ENCODE data around the gene TRIO.

TRIO gene

DNA sequence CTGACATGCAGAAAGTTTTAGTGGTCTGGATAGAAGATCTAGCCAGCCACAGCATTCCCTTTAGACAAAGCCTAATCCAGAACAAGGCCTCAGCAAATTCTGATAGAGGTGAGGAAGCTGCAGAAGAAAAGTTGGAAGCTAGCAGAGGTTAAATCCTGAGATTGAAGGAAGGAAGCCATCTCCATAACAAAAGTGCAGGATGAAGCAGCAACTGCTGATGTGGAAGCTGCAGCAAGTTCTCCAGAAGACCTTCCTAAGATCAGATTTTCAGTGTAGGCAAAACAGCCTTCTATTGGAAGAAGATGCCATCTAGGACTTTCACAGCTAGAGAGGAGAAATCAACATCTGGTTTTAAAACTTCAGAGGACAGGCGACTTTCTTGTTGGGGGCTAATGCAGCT, 77.5 kb downstream of the TRIO start:
- no peak overlapping the region for H3K9ac ChIP-seq (ENCODE audit: insufficient read length, low read depth)
- H3K9me3 ChIP-seq (ENCODE audit: insufficient read depth, low read length) = no peaks in the 10 kb centered on the region
- TF ChIP-seq ZNF274 (IDR thresholded peaks at IDR 0.05; ENCODE audit: low read depth, low read length) (no peak), YY1 (IDR thresholded peaks at IDR 0.05; ENCODE audit: insufficient read depth, insufficient read length) (no peak), SUZ12 (IDR thresholded peaks at IDR 0.05; ENCODE audit: extremely low read depth, insufficient read depth, insufficient read length) (no peak)
- peaks cover 11% of the 10 kb centered on the region for H3K36me3 ChIP-seq (ENCODE audit: insufficient read depth, insufficient read length, low read length)
- H3K27me3 ChIP-seq (ENCODE audit: insufficient read depth, insufficient read length) = no peaks in the 10 kb centered on the region
- peaks cover 8% of the 10 kb centered on the region for H3K4me1 ChIP-seq (ENCODE audit: insufficient read depth, insufficient read length)
- no peak for DNase-seq (ENCODE audit: low read depth, low spot score)
- H3K4me3 ChIP-seq (ENCODE audit: insufficient read length, low read depth) = no peak overlapping the region

DNA sequence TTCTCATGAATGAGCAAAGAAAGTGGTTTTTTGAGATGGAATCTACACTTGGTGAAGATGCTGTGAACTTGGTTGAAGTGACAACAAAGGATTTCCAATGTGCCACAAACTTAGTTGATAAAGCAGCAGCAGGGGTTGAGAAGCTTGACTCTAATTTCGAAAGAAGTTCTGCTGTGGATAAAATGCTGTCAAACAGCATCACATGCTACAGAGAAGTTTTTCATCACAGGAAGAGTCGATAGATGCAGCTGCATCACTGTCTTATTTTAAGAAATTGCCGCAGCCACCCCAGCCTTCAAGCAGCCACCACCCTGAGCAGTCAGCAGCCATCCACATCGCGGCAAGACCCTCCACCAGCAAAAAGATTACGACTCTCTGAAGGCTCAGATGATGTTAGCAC, 78.6 kb downstream of the TRIO start:
- DNase-seq (ENCODE audit: low read depth, low spot score) = no peak
- Histone ChIP-seq H3K36me3 (ENCODE audit: insufficient read depth, insufficient read length, low read length) (peaks cover 15% of the 10 kb centered on the region), H3K4me3 (ENCODE audit: insufficient read length, low read depth) (no peak overlapping the region), H3K9me3 (ENCODE audit: insufficient read depth, low read length) (no peaks in the 10 kb centered on the region), H3K27me3 (ENCODE audit: insufficient read depth, insufficient read length) (no peaks in the 10 kb centered on the region), H3K9ac (ENCODE audit: insufficient read length, low read depth) (no peak overlapping the region), H3K4me1 (ENCODE audit: insufficient read depth, insufficient read length) (peaks cover 10% of the 10 kb centered on the region)
- TF ChIP-seq SUZ12 (IDR thresholded peaks at IDR 0.05; ENCODE audit: extremely low read depth, insufficient read depth, insufficient read length) (no peak), YY1 (IDR thresholded peaks at IDR 0.05; ENCODE audit: insufficient read depth, insufficient read length) (no peak), ZNF274 (IDR thresholded peaks at IDR 0.05; ENCODE audit: low read depth, low read length) (no peak)

DNA sequence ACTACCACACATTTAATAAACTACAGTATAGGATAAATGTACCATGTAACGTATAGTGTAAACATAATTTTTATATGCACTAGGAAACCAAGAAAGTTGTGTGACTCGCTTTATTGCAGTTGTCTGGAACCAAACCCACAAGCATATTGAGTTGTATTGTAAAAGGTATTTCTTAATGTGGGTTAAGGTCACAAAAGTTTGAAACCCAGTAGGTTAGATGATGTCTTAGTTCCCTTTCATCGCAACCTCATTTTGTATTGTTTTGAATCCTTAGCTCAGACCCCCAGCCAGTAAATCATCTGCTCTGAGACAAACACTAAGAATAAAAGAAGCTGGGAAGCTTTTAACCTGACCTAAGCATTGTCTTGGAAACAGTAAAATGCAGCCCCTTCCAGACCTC, 79.1 kb downstream of the TRIO start:
- TF ChIP-seq ZNF274 (IDR thresholded peaks at IDR 0.05; ENCODE audit: low read depth, low read length) (no peak), SUZ12 (IDR thresholded peaks at IDR 0.05; ENCODE audit: extremely low read depth, insufficient read depth, insufficient read length) (no peak), YY1 (IDR thresholded peaks at IDR 0.05; ENCODE audit: insufficient read depth, insufficient read length) (no peak)
- no peak overlapping the region for H3K9ac ChIP-seq (ENCODE audit: insufficient read length, low read depth)
- DNase-seq (ENCODE audit: low read depth, low spot score) = no peak

DNA sequence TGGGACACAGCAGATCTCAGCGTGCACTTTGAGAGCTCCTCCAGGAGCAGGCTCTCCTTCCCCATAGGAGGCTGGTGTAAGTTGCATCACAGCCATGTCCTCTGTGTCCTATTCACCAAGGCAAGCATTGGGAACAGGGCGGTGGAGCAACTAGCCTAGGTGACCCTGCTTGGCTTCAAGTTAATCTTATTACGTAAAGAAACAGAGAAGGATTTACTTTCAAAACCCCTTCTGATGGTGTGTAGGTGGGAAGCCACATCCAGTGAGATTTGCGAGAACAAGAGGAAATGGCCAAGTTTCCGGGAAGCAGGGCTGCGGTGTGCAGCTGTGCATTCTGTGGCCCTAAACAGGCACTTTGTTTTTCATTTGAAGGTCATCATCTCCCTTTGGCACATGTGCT, 80.2 kb downstream of the TRIO start:
- no peak overlapping the region for H3K4me3 ChIP-seq (ENCODE audit: insufficient read length, low read depth)
- no peak for DNase-seq (ENCODE audit: low read depth, low spot score)
- no peak overlapping the region for H3K9ac ChIP-seq (ENCODE audit: insufficient read length, low read depth)
- no peaks in the 10 kb centered on the region for H3K27me3 ChIP-seq (ENCODE audit: insufficient read depth, insufficient read length)
- H3K36me3 ChIP-seq (ENCODE audit: insufficient read depth, insufficient read length, low read length) = peaks cover 15% of the 10 kb centered on the region
- peaks cover 10% of the 10 kb centered on the region for H3K4me1 ChIP-seq (ENCODE audit: insufficient read depth, insufficient read length)
- no peak for TF ChIP-seq YY1 (IDR thresholded peaks at IDR 0.05; ENCODE audit: insufficient read depth, insufficient read length)
- no peak for TF ChIP-seq SUZ12 (IDR thresholded peaks at IDR 0.05; ENCODE audit: extremely low read depth, insufficient read depth, insufficient read length)
- no peak for TF ChIP-seq ZNF274 (IDR thresholded peaks at IDR 0.05; ENCODE audit: low read depth, low read length)
- no peaks in the 10 kb centered on the region for H3K9me3 ChIP-seq (ENCODE audit: insufficient read depth, low read length)

More for the DNA sequence above, 79.1 kb downstream of the TRIO start:
- Histone ChIP-seq H3K9me3 (ENCODE audit: insufficient read depth, low read length) (no peaks in the 10 kb centered on the region), H3K36me3 (ENCODE audit: insufficient read depth, insufficient read length, low read length) (peaks cover 15% of the 10 kb centered on the region), H3K4me3 (ENCODE audit: insufficient read length, low read depth) (no peak overlapping the region), H3K27me3 (ENCODE audit: insufficient read depth, insufficient read length) (no peaks in the 10 kb centered on the region), H3K4me1 (ENCODE audit: insufficient read depth, insufficient read length) (peaks cover 10% of the 10 kb centered on the region)

DNA sequence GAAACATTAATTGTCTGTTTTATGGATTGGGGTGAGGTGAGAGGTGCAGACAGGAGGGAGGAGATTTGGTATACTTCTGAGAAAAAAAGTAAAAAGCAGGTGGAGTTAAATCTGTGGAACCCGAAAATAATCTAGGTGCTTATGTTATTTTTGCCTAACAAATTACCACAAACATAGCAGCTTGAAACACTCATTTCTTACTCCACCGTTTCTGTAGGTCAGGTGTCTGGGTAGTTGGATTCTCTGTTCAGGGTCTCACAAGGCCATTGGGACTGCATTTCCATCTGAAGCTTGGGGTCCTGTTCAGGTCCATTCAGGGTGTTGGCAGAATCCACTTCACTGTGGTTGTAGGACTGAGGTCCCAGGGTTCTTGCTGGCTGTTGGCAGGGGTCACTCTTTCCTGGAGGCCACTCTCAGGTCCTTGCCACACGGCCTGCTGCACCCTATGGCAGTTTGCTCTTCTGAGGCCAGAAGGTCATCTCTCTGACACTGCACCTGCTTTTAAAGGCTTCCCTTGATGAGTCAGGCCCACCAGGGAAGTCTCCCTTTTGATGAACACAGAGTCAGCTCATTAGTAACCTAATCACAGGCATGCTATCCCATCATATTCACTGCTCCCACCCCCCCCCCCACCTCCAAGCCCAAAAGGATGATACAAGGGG, 82.2 kb downstream of the TRIO start:
- no peak for DNase-seq (ENCODE audit: low read depth, low spot score)
- H3K9ac ChIP-seq (ENCODE audit: insufficient read length, low read depth) = no peak overlapping the region
- H3K4me3 ChIP-seq (ENCODE audit: insufficient read length, low read depth) = no peak overlapping the region
- H3K9me3 ChIP-seq (ENCODE audit: insufficient read depth, low read length) = no peaks in the 10 kb centered on the region
- no peaks in the 10 kb centered on the region for H3K27me3 ChIP-seq (ENCODE audit: insufficient read depth, insufficient read length)
- TF ChIP-seq YY1 (IDR thresholded peaks at IDR 0.05; ENCODE audit: insufficient read depth, insufficient read length) = no peak
- no peak for TF ChIP-seq SUZ12 (IDR thresholded peaks at IDR 0.05; ENCODE audit: extremely low read depth, insufficient read depth, insufficient read length)
- no peak for TF ChIP-seq ZNF274 (IDR thresholded peaks at IDR 0.05; ENCODE audit: low read depth, low read length)
- H3K4me1 ChIP-seq (ENCODE audit: insufficient read depth, insufficient read length) = peaks cover 6% of the 10 kb centered on the region
- peaks cover 17% of the 10 kb centered on the region for H3K36me3 ChIP-seq (ENCODE audit: insufficient read depth, insufficient read length, low read length)

DNA sequence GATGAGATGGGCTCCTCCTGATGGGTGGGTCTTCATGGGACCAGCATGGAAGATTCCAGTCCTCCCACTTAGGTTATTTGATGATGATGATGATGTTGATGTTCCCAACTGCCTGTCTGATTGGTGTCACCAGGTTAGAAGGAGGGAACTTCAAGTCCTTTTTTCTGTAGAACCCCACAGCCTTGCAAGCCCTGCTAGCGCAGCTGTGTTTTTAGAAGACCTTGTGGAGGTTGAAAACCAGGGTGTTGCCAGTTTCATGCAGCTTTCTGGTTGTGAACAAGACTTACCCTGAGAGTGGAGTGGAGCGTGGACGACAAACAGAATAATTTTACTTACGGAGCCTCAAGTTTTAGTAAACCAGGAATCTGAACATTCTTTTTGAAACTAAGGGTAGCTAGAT, 83.0 kb downstream of the TRIO start:
- Histone ChIP-seq H3K9ac (ENCODE audit: insufficient read length, low read depth) (no peak overlapping the region), H3K9me3 (ENCODE audit: insufficient read depth, low read length) (no peaks in the 10 kb centered on the region), H3K4me1 (ENCODE audit: insufficient read depth, insufficient read length) (peaks cover 6% of the 10 kb centered on the region), H3K36me3 (ENCODE audit: insufficient read depth, insufficient read length, low read length) (peaks cover 17% of the 10 kb centered on the region), H3K4me3 (ENCODE audit: insufficient read length, low read depth) (no peak overlapping the region), H3K27me3 (ENCODE audit: insufficient read depth, insufficient read length) (no peaks in the 10 kb centered on the region)
- no peak for DNase-seq (ENCODE audit: low read depth, low spot score)
- TF ChIP-seq YY1 (IDR thresholded peaks at IDR 0.05; ENCODE audit: insufficient read depth, insufficient read length) (no peak), ZNF274 (IDR thresholded peaks at IDR 0.05; ENCODE audit: low read depth, low read length) (no peak)

DNA sequence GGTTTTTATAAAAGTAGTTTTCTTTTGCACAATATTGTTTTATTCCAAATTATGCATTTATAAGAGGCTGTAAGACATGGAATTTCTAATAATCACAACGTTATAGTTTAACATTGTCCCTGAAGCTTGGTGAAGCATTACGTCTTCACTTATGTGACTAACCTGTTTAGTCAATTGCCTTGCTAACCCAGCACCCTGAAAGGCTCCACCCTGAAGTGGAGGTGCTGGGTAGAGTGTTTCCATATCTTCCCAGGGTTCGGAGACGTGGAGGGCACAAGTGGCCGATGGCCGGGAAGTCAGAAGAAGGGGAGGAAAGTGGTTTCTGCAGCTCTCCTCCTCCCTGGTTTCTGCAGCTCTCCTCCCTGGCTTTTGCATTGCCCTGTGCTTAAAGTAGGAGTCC, 83.4 kb downstream of the TRIO start:
- H3K9me3 ChIP-seq (ENCODE audit: insufficient read depth, low read length) = no peaks in the 10 kb centered on the region
- H3K4me1 ChIP-seq (ENCODE audit: insufficient read depth, insufficient read length) = peaks cover 6% of the 10 kb centered on the region
- H3K27me3 ChIP-seq (ENCODE audit: insufficient read depth, insufficient read length) = no peaks in the 10 kb centered on the region
- no peak for DNase-seq (ENCODE audit: low read depth, low spot score)
- H3K36me3 ChIP-seq (ENCODE audit: insufficient read depth, insufficient read length, low read length) = peaks cover 17% of the 10 kb centered on the region
- no peak for TF ChIP-seq SUZ12 (IDR thresholded peaks at IDR 0.05; ENCODE audit: extremely low read depth, insufficient read depth, insufficient read length)
- no peak for TF ChIP-seq ZNF274 (IDR thresholded peaks at IDR 0.05; ENCODE audit: low read depth, low read length)
- TF ChIP-seq YY1 (IDR thresholded peaks at IDR 0.05; ENCODE audit: insufficient read depth, insufficient read length) = no peak
- H3K9ac ChIP-seq (ENCODE audit: insufficient read length, low read depth) = no peak overlapping the region
- no peak overlapping the region for H3K4me3 ChIP-seq (ENCODE audit: insufficient read length, low read depth)
